WTC11 (cell line): ENCODE results near the gene BUD23. TPM values are rescaled to one million over a fixed set of nuclear protein-coding genes. Genes with fewer than 3 reads are reported as not detected.

ENCODE experiments used
- ATF1 ChIP-seq: sonication (generic); formaldehyde crosslinking; IDR thresholded peaks from 2 replicates; pipeline ENCODE4 v1.8.1; 2023; ENCODE audit warnings: mild to moderate bottlenecking, moderate library complexity, missing genetic modification reagents
- ESRRA ChIP-seq: sonication (generic); formaldehyde crosslinking; IDR thresholded peaks from 2 replicates; pipeline ENCODE4 v1.8.1; 2022; ENCODE audit warnings: mild to moderate bottlenecking, missing genetic modification reagents, borderline replicate concordance
- FOXJ3 ChIP-seq: sonication (generic); formaldehyde crosslinking; IDR thresholded peaks from 2 replicates; pipeline ENCODE4 v1.9.0; 2021; ENCODE audit warnings: missing genetic modification reagents, mild to moderate bottlenecking, borderline replicate concordance
- GABPB1 ChIP-seq: sonication (generic); formaldehyde crosslinking; IDR thresholded peaks from 2 replicates; pipeline ENCODE4 v1.8.1; 2023; ENCODE audit warnings: mild to moderate bottlenecking, missing genetic modification reagents
- HMGA2 ChIP-seq: fragments of 250-450 bp; sonication (Bioruptor Pico); IDR thresholded peaks from 2 replicates; pipeline ENCODE4 v1.4.0; 2021; ENCODE audit warnings: mild to moderate bottlenecking, moderate library complexity
- NR1H2 ChIP-seq: sonication (generic); formaldehyde crosslinking; IDR thresholded peaks from 2 replicates; pipeline ENCODE4 v1.9.0; 2021; ENCODE audit warnings: mild to moderate bottlenecking, moderate library complexity, missing genetic modification reagents
- NR3C1 ChIP-seq: sonication (generic); formaldehyde crosslinking; conservative IDR thresholded peaks from 2 replicates; pipeline ENCODE4 v1.8.1; 2023; ENCODE audit warnings: low read depth, mild to moderate bottlenecking, missing genetic modification reagents
- TEAD4 ChIP-seq: sonication (generic); formaldehyde crosslinking; IDR thresholded peaks from 2 replicates; pipeline ENCODE4 v1.8.0; 2022; ENCODE audit warnings: mild to moderate bottlenecking, missing genetic modification reagents
- ZNF416 ChIP-seq: fragments of 250-450 bp; sonication (Bioruptor Pico); IDR thresholded peaks from 2 replicates; pipeline ENCODE4 v1.9.0; 2021; ENCODE audit warnings: mild to moderate bottlenecking, inconsistent platforms
- ZNF671 ChIP-seq: fragments of 250-450 bp; sonication (Bioruptor Pico); IDR thresholded peaks from 2 replicates; pipeline ENCODE4 v1.8.0; 2021; ENCODE audit warnings: mild to moderate bottlenecking
- total RNA-seq: library from RNA; stranded (reverse); gene quantifications from 3 replicates; pipeline ENCODE4 v1.2.3, GENCODE V29; 2021
- TF ChIP-seq, protein P1 (sequence below): sonication (generic); formaldehyde crosslinking; IDR thresholded peaks from 2 replicates; pipeline ENCODE4 v1.8.1; 2022; ENCODE audit warnings: mild to moderate bottlenecking, missing genetic modification reagents, moderate library complexity, borderline replicate concordance
- TF ChIP-seq, protein P2 (sequence below): fragments of 250-450 bp; sonication (Bioruptor Pico); conservative IDR thresholded peaks from 2 replicates; pipeline ENCODE4 v1.9.0; 2021; ENCODE audit warnings: mild to moderate bottlenecking
- TF ChIP-seq, protein P3 (sequence below): sonication (generic); formaldehyde crosslinking; IDR thresholded peaks from 2 replicates; pipeline ENCODE4 v1.8.0; 2022; ENCODE audit warnings: mild to moderate bottlenecking, missing genetic modification reagents
- TF ChIP-seq, protein P4 (sequence below): sonication (generic); formaldehyde crosslinking; IDR thresholded peaks from 2 replicates; pipeline ENCODE4 v1.8.1; 2022; ENCODE audit warnings: mild to moderate bottlenecking, moderate library complexity, missing genetic modification reagents
- TF ChIP-seq, protein P5 (sequence below): sonication (generic); formaldehyde crosslinking; IDR thresholded peaks from 2 replicates; pipeline ENCODE4 v1.8.0; 2023; ENCODE audit warnings: missing genetic modification reagents, mild to moderate bottlenecking, borderline replicate concordance
- TF ChIP-seq, protein P6 (sequence below): sonication (generic); formaldehyde crosslinking; conservative IDR thresholded peaks from 2 replicates; pipeline ENCODE4 v1.8.1; 2022; ENCODE audit warnings: mild to moderate bottlenecking, missing genetic modification reagents
- TF ChIP-seq, protein P7 (sequence below): sonication (generic); formaldehyde crosslinking; IDR thresholded peaks from 2 replicates; pipeline ENCODE4 v1.8.1; 2022; ENCODE audit warnings: low read depth, mild to moderate bottlenecking, moderate library complexity, missing genetic modification reagents, borderline replicate concordance
- TF ChIP-seq, protein P8 (sequence below): sonication (generic); formaldehyde crosslinking; IDR thresholded peaks from 2 replicates; pipeline ENCODE4 v1.8.0; 2022; ENCODE audit warnings: mild to moderate bottlenecking, missing genetic modification reagents
- TF ChIP-seq, protein P9 (sequence below): sonication (generic); formaldehyde crosslinking; IDR thresholded peaks from 2 replicates; pipeline ENCODE4 v1.8.1; 2023; ENCODE audit warnings: mild to moderate bottlenecking, missing genetic modification reagents, moderate library complexity
- TF ChIP-seq, protein P10 (sequence below): sonication (generic); formaldehyde crosslinking; IDR thresholded peaks from 2 replicates; pipeline ENCODE4 v1.8.1; 2023; ENCODE audit warnings: mild to moderate bottlenecking, missing genetic modification reagents
- TF ChIP-seq, protein P11 (sequence below): fragments of 250-450 bp; sonication (Bioruptor Pico); IDR thresholded peaks from 2 replicates; pipeline ENCODE4 v1.9.0; 2021; ENCODE audit warnings: mild to moderate bottlenecking

The BUD23 gene
- total RNA-seq, 1 experiment from 2014 or later = 91.9 TPM

DNA sequence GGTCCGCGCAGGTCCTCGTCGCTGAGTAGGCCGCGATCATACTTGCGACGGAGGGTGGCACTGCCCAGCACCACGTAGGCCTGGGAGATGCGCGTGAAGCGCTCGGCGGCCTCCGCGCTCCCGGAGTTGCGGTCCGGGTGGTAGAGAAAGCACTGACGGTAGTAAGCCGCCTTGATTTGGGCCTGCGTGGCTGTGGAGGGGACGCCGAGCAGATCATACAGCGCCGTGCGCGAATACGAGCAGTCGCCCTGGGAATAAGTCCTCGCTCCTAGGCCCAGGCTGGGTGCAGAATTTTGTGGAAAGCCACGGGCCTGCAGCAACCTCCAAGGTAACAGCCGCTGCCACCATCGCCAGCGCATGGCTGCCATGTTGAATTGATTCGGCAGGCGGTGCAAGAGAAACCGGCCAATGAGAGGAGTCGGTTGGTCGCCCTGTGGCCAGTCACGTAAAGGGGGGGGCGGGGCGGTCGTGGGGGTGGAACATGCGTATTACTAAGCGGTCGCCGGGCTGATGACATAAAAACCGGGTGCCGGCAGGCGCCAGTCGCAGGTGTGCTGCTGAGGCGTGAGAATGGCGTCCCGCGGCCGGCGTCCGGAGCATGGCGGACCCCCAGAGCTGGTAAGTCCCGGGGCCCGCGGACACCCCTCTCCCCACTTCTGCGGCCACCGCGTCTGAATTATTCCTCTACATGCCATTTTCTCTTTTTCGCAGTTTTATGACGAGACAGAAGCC is at the start of gene BUD23, which contains the start of gene DNAJC30 (continued):
- TF ChIP-seq, protein P1, sequence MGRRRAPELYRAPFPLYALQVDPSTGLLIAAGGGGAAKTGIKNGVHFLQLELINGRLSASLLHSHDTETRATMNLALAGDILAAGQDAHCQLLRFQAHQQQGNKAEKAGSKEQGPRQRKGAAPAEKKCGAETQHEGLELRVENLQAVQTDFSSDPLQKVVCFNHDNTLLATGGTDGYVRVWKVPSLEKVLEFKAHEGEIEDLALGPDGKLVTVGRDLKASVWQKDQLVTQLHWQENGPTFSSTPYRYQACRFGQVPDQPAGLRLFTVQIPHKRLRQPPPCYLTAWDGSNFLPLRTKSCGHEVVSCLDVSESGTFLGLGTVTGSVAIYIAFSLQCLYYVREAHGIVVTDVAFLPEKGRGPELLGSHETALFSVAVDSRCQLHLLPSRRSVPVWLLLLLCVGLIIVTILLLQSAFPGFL (CRISPR knock-in tag) = no peak
- TF ChIP-seq, protein P2, sequence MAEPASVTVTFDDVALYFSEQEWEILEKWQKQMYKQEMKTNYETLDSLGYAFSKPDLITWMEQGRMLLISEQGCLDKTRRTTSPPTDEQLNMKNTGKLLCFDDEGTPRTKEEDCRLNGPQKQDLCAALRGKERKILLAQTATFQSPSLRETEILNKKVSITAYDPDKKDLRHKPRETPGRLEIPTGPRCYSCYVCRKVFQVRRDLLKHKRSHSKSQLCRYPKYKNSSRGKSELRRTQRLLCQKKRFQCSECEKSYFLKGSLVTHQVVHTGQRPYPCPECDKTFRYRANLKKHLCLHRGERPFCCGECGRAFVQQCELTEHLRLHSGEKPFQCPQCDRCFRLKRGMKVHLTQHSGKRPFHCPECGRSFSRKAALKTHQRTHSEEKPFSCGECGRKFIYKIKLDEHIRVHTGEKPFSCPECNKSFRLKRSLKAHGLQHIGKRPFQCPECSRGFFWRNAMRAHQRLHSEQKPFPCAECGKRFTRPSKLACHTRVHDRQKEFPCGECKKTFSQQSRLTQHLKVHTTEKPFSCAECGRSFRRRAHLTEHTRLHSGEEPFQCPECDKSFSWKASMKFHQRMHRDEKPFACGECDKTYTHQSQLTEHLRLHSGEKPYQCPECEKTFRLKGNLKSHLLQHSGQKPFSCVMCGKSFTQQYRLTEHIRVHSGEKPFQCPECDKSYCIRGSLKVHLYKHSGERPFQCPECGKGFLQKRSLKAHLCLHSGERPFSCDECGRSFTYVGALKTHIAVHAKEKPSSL (CRISPR knock-in tag) = no peak
- no peak for TF ChIP-seq ZNF671 (CRISPR knock-in tag)
- TF ChIP-seq, protein P3, sequence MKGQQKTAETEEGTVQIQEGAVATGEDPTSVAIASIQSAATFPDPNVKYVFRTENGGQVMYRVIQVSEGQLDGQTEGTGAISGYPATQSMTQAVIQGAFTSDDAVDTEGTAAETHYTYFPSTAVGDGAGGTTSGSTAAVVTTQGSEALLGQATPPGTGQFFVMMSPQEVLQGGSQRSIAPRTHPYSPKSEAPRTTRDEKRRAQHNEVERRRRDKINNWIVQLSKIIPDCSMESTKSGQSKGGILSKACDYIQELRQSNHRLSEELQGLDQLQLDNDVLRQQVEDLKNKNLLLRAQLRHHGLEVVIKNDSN (CRISPR knock-in tag) = peak; percentile 15; the same call in 1 of the 2 replicates
- TF ChIP-seq, protein P4, sequence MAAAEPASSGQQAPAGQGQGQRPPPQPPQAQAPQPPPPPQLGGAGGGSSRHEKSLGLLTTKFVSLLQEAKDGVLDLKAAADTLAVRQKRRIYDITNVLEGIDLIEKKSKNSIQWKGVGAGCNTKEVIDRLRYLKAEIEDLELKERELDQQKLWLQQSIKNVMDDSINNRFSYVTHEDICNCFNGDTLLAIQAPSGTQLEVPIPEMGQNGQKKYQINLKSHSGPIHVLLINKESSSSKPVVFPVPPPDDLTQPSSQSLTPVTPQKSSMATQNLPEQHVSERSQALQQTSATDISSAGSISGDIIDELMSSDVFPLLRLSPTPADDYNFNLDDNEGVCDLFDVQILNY (CRISPR knock-in tag) = no peak
- TF ChIP-seq, protein P5, sequence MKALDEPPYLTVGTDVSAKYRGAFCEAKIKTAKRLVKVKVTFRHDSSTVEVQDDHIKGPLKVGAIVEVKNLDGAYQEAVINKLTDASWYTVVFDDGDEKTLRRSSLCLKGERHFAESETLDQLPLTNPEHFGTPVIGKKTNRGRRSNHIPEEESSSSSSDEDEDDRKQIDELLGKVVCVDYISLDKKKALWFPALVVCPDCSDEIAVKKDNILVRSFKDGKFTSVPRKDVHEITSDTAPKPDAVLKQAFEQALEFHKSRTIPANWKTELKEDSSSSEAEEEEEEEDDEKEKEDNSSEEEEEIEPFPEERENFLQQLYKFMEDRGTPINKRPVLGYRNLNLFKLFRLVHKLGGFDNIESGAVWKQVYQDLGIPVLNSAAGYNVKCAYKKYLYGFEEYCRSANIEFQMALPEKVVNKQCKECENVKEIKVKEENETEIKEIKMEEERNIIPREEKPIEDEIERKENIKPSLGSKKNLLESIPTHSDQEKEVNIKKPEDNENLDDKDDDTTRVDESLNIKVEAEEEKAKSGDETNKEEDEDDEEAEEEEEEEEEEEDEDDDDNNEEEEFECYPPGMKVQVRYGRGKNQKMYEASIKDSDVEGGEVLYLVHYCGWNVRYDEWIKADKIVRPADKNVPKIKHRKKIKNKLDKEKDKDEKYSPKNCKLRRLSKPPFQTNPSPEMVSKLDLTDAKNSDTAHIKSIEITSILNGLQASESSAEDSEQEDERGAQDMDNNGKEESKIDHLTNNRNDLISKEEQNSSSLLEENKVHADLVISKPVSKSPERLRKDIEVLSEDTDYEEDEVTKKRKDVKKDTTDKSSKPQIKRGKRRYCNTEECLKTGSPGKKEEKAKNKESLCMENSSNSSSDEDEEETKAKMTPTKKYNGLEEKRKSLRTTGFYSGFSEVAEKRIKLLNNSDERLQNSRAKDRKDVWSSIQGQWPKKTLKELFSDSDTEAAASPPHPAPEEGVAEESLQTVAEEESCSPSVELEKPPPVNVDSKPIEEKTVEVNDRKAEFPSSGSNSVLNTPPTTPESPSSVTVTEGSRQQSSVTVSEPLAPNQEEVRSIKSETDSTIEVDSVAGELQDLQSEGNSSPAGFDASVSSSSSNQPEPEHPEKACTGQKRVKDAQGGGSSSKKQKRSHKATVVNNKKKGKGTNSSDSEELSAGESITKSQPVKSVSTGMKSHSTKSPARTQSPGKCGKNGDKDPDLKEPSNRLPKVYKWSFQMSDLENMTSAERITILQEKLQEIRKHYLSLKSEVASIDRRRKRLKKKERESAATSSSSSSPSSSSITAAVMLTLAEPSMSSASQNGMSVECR (CRISPR knock-in tag) = peak; percentile 66; the same call in 1 of the 2 replicates
- no peak for TF ChIP-seq ESRRA (CRISPR knock-in tag)
- TF ChIP-seq NR1H2 (CRISPR knock-in tag) = no peak
- TF ChIP-seq, protein P6, sequence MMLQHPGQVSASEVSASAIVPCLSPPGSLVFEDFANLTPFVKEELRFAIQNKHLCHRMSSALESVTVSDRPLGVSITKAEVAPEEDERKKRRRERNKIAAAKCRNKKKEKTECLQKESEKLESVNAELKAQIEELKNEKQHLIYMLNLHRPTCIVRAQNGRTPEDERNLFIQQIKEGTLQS (CRISPR knock-in tag) = no peak
- no peak for TF ChIP-seq FOXJ3 (CRISPR knock-in tag)
- TF ChIP-seq NR3C1 (CRISPR knock-in tag) = no peak
- TF ChIP-seq GABPB1 (CRISPR knock-in tag) = 0 out of 2 replicates have a peak, but pooled peaks have one; percentile 47
- TF ChIP-seq, protein P7, sequence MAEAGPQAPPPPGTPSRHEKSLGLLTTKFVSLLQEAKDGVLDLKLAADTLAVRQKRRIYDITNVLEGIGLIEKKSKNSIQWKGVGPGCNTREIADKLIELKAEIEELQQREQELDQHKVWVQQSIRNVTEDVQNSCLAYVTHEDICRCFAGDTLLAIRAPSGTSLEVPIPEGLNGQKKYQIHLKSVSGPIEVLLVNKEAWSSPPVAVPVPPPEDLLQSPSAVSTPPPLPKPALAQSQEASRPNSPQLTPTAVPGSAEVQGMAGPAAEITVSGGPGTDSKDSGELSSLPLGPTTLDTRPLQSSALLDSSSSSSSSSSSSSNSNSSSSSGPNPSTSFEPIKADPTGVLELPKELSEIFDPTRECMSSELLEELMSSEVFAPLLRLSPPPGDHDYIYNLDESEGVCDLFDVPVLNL = no peak
- TF ChIP-seq ZNF416 (CRISPR knock-in tag) = no peak
- TF ChIP-seq ATF1 = no peak; the same call in 1 of the 2 replicates
- TF ChIP-seq, protein P8, sequence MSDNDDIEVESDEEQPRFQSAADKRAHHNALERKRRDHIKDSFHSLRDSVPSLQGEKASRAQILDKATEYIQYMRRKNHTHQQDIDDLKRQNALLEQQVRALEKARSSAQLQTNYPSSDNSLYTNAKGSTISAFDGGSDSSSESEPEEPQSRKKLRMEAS (CRISPR knock-in tag) = peak; percentile 68
- no peak for TF ChIP-seq HMGA2 (CRISPR knock-in tag)
- TF ChIP-seq, protein P9, sequence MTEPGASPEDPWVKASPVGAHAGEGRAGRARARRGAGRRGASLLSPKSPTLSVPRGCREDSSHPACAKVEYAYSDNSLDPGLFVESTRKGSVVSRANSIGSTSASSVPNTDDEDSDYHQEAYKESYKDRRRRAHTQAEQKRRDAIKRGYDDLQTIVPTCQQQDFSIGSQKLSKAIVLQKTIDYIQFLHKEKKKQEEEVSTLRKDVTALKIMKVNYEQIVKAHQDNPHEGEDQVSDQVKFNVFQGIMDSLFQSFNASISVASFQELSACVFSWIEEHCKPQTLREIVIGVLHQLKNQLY (CRISPR knock-in tag) = no peak
- TF ChIP-seq, protein P10, sequence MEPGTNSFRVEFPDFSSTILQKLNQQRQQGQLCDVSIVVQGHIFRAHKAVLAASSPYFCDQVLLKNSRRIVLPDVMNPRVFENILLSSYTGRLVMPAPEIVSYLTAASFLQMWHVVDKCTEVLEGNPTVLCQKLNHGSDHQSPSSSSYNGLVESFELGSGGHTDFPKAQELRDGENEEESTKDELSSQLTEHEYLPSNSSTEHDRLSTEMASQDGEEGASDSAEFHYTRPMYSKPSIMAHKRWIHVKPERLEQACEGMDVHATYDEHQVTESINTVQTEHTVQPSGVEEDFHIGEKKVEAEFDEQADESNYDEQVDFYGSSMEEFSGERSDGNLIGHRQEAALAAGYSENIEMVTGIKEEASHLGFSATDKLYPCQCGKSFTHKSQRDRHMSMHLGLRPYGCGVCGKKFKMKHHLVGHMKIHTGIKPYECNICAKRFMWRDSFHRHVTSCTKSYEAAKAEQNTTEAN (CRISPR knock-in tag) = no peak
- TF ChIP-seq, protein P11, sequence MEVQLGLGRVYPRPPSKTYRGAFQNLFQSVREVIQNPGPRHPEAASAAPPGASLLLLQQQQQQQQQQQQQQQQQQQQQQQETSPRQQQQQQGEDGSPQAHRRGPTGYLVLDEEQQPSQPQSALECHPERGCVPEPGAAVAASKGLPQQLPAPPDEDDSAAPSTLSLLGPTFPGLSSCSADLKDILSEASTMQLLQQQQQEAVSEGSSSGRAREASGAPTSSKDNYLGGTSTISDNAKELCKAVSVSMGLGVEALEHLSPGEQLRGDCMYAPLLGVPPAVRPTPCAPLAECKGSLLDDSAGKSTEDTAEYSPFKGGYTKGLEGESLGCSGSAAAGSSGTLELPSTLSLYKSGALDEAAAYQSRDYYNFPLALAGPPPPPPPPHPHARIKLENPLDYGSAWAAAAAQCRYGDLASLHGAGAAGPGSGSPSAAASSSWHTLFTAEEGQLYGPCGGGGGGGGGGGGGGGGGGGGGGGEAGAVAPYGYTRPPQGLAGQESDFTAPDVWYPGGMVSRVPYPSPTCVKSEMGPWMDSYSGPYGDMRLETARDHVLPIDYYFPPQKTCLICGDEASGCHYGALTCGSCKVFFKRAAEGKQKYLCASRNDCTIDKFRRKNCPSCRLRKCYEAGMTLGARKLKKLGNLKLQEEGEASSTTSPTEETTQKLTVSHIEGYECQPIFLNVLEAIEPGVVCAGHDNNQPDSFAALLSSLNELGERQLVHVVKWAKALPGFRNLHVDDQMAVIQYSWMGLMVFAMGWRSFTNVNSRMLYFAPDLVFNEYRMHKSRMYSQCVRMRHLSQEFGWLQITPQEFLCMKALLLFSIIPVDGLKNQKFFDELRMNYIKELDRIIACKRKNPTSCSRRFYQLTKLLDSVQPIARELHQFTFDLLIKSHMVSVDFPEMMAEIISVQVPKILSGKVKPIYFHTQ (CRISPR knock-in tag) = no peak
- no peak; the same call in 1 of the 2 replicates for TF ChIP-seq TEAD4 (CRISPR knock-in tag)
